DND-41 (cell line): Measurements from ENCODE around the gene WDR12.
A peak's percentile ranks its signal among the peaks of the same experiment; 100 is the strongest.
"Not testable (repeated sequence)": the region's sequence is repeated elsewhere in the genome, so short reads cannot be mapped to it uniquely, and the experiment has no call there.

Experiments used
- ATAC-seq: fragments of 200-7000 bp; cut with Tn5 transposase; 3 replicates; pipeline ENCODE4 v1.9.1; 2021; ENCODE audit warnings: low read depth; ENCODE audit not compliant: insufficient read depth
- DNase-seq: peaks from one replicate; pipeline ENCODE4 v3.0.0-alpha.2; 2020
- H2AFZ ChIP-seq: 2 replicates; pipeline ENCODE4 v1.6.0; 2012; ENCODE audit warnings: low read depth, low read length
- H3K27ac ChIP-seq: 2 replicates; pipeline ENCODE4 v1.5.1; 2012; ENCODE audit warnings: low read length, inconsistent platforms
- H3K27me3 ChIP-seq: fragments of 200-600 bp; sonication (generic); 2 replicates; pipeline ENCODE4 v1.6.0; 2012; ENCODE audit warnings: low read length, mild to moderate bottlenecking, inconsistent platforms; ENCODE audit not compliant: insufficient read depth, poor library complexity
- H3K36me3 ChIP-seq: 2 replicates; pipeline ENCODE4 v1.5.1; 2012; ENCODE audit warnings: low read length, inconsistent platforms; ENCODE audit not compliant: insufficient read depth
- H3K4me1 ChIP-seq: 2 replicates; pipeline ENCODE4 v1.5.1; 2012; ENCODE audit warnings: mild to moderate bottlenecking, low read length; ENCODE audit not compliant: insufficient read depth
- H3K4me2 ChIP-seq: 2 replicates; pipeline ENCODE4 v1.6.0; 2012; ENCODE audit warnings: mild to moderate bottlenecking, moderate library complexity, low read length, inconsistent platforms; ENCODE audit not compliant: insufficient read depth
- H3K4me3 ChIP-seq, 2 experiments: fragments of 200-600 bp in 1 of 2; shearing (Covaris generic) in 1 of 2; 2 replicates each; pipeline ENCODE4 v1.5.1; 2012 to 2016; ENCODE audit warnings: inconsistent platforms in 2 of 2, low read length in 2 of 2, mild to moderate bottlenecking in 2 of 2, low read depth in 1 of 2, moderate library complexity in 1 of 2
- H3K79me2 ChIP-seq: 2 replicates; pipeline ENCODE4 v1.6.0; 2012; ENCODE audit warnings: low read length, inconsistent platforms; ENCODE audit not compliant: insufficient read depth
- H3K9ac ChIP-seq: 2 replicates; pipeline ENCODE4 v1.6.0; 2012; ENCODE audit warnings: low read depth, mild to moderate bottlenecking, inconsistent platforms, low read length, moderate library complexity
- H3K9me3 ChIP-seq: 2 replicates; pipeline ENCODE4 v1.5.1; 2012; ENCODE audit warnings: low read length, moderate library complexity, mild to moderate bottlenecking, inconsistent platforms; ENCODE audit not compliant: insufficient read depth, severe bottlenecking
- H4K20me1 ChIP-seq: 2 replicates; pipeline ENCODE4 v1.6.0; 2012; ENCODE audit warnings: low read length; ENCODE audit not compliant: insufficient read depth
- CTCF ChIP-seq: IDR thresholded peaks from 2 replicates; pipeline ENCODE4 v1.5.1; 2012; ENCODE audit warnings: borderline replicate concordance, low read length, moderate library complexity, mild to moderate bottlenecking; ENCODE audit not compliant: poor library complexity, severe bottlenecking; ENCODE audit errors: extremely low read depth
- EZH2 ChIP-seq: IDR thresholded peaks from 3 replicates; pipeline ENCODE4 v1.6.1; 2012; ENCODE audit warnings: borderline replicate concordance, low read depth, mild to moderate bottlenecking, moderate library complexity, low read length, inconsistent platforms; ENCODE audit not compliant: severe bottlenecking

WDR12 gene

DNA sequence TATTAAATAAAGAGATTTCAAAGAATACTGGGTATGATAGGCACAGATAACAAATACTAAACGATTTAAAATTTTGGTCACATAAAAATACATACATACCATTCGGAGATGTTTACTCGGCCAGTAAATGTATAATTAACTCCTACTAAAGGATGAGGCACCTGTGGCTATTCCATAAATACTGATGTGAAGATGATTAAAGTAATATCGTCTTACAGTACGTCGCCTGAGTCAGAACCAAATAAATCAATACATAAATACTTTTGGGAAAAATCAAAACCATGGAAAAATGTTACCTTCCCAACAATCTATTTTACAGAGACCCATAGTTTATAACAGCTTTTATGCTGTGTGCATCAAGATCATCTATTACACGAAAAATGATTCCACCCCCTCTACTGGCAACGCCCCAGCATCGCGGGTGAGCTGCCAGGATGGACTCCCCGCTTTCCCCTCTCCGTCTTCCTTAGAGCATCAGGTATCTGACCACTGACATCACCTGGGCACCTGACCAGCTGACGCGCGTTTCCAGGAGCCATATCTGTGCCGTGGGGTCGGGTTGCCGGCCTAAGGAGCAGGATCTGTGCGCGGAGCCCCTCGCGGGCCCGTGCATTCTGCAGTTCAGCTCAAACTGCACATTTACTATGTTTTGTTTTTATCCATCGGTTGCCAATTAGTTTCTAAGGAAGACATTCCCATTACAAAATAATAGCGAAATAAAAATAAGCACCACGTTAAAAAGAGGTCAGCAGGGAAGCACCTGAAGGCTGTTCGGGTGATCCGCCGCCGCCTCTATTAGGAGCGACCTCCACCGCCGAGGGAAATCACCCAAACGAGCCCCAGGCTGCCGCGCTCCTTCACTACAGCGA is 40.8 kb downstream of the WDR12 start:
- H3K4me1 ChIP-seq: peaks cover 17% of the 10 kb centered on the region
- peak; percentile 81 for ATAC-seq
- no peaks in the 10 kb centered on the region for H3K79me2 ChIP-seq
- peaks cover 7% of the 10 kb centered on the region for H3K27me3 ChIP-seq
- H4K20me1 ChIP-seq: no peaks in the 10 kb centered on the region
- no peak for TF ChIP-seq EZH2
- peak; percentile 92 for TF ChIP-seq CTCF
- no peaks in the 10 kb centered on the region for H3K36me3 ChIP-seq
- no peaks in the 10 kb centered on the region for H3K9me3 ChIP-seq
- peak overlapping the region; percentile 45 to 89 for H3K4me3 ChIP-seq
- DNase-seq: peak; percentile 72
- H2AFZ ChIP-seq: peak overlapping the region; percentile 95
- peak overlapping the region; percentile 38 for H3K27ac ChIP-seq
- peak overlapping the region; percentile 99 for H3K4me2 ChIP-seq
- peak overlapping the region; percentile 66 for H3K9ac ChIP-seq

DNA sequence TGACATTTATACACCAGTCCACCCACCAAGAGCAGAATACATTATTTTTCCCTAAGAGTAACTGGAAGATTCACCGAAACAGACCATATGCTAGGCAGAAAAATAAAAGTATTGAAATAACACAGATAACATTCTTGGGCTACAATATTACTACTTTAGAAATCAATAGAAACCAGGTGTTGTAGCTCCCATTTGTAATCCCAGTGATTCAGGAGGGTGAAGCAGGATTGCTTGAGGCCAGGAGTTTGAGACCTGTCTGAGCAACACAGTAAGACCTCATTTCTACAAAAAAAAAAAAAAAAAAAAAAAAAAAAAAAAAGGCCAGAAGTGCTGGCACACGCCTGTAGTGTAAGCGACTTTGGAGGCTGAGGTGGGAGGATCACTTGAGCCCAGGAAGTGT is 49.5 kb downstream of the WDR12 start:
- Histone ChIP-seq H3K4me1 (no peaks in the 10 kb centered on the region), H3K27me3 (no peaks in the 10 kb centered on the region), H3K36me3 (no peaks in the 10 kb centered on the region), H3K4me3 (no peak overlapping the region), H3K9me3 (no peaks in the 10 kb centered on the region), H3K27ac (no peak overlapping the region), H2AFZ (no peak overlapping the region), H4K20me1 (no peaks in the 10 kb centered on the region), H3K4me2 (no peak overlapping the region), H3K9ac (no peak overlapping the region), H3K79me2 (no peaks in the 10 kb centered on the region)
- ATAC-seq: no peak
- DNase-seq: no peak
- TF ChIP-seq CTCF (no peak), EZH2 (no peak)

- DNase-seq (no peak), ATAC-seq (no peak)
- Histone ChIP-seq H2AFZ (no peak overlapping the region), H3K36me3 (no peaks in the 10 kb centered on the region), H3K27me3 (no peaks in the 10 kb centered on the region), H3K27ac (no peak overlapping the region), H4K20me1 (no peaks in the 10 kb centered on the region), H3K79me2 (no peaks in the 10 kb centered on the region), H3K4me3 (no peak overlapping the region), H3K4me1 (no peaks in the 10 kb centered on the region), H3K9ac (no peak overlapping the region), H3K4me2 (no peak overlapping the region), H3K9me3 (no peaks in the 10 kb centered on the region)
- TF ChIP-seq EZH2: no peak
- TF ChIP-seq CTCF: no peak
Measured at GRCh38 chr2:202858601-202859000, 52.9 kb downstream of the WDR12 start.

DNA sequence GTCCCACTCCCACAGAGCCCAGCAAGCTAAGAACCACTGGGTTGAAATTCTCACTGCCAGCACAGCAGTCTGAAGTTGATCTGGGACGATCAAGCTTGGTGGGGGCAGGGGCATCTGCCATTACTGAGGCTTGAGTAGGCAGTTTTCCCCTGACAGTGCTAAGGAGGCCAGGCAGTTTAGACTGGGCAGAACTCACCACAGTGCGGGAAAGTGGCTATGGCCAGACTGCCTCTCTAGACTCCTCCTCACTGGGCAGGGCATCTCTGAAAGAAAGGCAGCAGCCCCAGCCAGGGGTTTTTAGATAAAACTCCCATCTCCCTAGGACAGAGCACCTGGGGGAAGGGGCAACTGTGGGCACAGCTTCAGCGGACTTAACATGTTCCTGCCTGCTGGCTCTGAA is 62.1 kb downstream of the WDR12 start:
- not testable (repeated sequence) for H3K27ac ChIP-seq, H3K9ac ChIP-seq, H4K20me1 ChIP-seq, H3K79me2 ChIP-seq, H3K4me3 ChIP-seq, H3K27me3 ChIP-seq, DNase-seq, H3K4me1 ChIP-seq, H3K4me2 ChIP-seq, H3K36me3 ChIP-seq, H3K9me3 ChIP-seq
- H2AFZ ChIP-seq: peak overlapping the region; percentile 64; the same call in 1 of the 2 replicates
- ATAC-seq: 0 out of 3 replicates have a peak, but pooled peaks have one; percentile 24
